HepG2 (cell line): Measurements from ENCODE around the gene ARHGDIA. TPM values are rescaled to one million over a fixed set of nuclear protein-coding genes. Genes with fewer than 3 reads are reported as not detected.

Experiments
- AGO1 ChIP-seq: fragments of 200-400 bp; formaldehyde crosslinking; IDR thresholded peaks from 2 replicates; pipeline ENCODE4 v1.6.1; 2017; ENCODE audit warnings: mild to moderate bottlenecking, low read depth, low read length, moderate library complexity; ENCODE audit not compliant: poor library complexity, severe bottlenecking
- AGO2 ChIP-seq: fragments of 200-400 bp; formaldehyde crosslinking; optimal IDR thresholded peaks from 2 replicates; pipeline ENCODE3; 2017; ENCODE audit warnings: mild to moderate bottlenecking, low read depth, low read length, moderate library complexity
- HNRNPLL ChIP-seq: fragments of 200-400 bp; formaldehyde crosslinking; IDR thresholded peaks from 2 replicates; pipeline ENCODE4 v1.6.1; 2017; ENCODE audit warnings: mild to moderate bottlenecking, low read depth, low read length; ENCODE audit not compliant: poor library complexity, severe bottlenecking
- KLF16 ChIP-seq, 2 experiments: sonication (generic) in 1 of 2; formaldehyde crosslinking in 1 of 2; IDR thresholded peaks; 2 replicates each; pipeline versions ENCODE4 v1.6.1 to v1.8.0; 2016 to 2023; ENCODE audit warnings: missing genetic modification reagents in 2 of 2, missing compliant biosample characterization in 1 of 2
- MAFG ChIP-seq: sonication (generic); formaldehyde crosslinking; IDR thresholded peaks from 2 replicates; pipeline ENCODE4 v1.5.1; 2020; ENCODE audit warnings: mild to moderate bottlenecking, missing genetic modification reagents
- MLLT10 ChIP-seq: sonication (generic); formaldehyde crosslinking; IDR thresholded peaks from 2 replicates; pipeline ENCODE4 v1.4.0; 2020; ENCODE audit warnings: missing genetic modification reagents
- PATZ1 ChIP-seq: sonication (generic); formaldehyde crosslinking; IDR thresholded peaks from 2 replicates; pipeline ENCODE4 v1.4.0; 2020; ENCODE audit warnings: missing genetic modification reagents
- PAXIP1 ChIP-seq: sonication (generic); formaldehyde crosslinking; conservative IDR thresholded peaks from 2 replicates; pipeline ENCODE4 v1.4.0; 2020; ENCODE audit warnings: mild to moderate bottlenecking, missing genetic modification reagents, moderate library complexity
- PPARG ChIP-seq: conservative IDR thresholded peaks from 2 replicates; pipeline ENCODE4 v1.6.1; 2016; ENCODE audit warnings: missing biosample characterization, missing genetic modification reagents
- SIN3A ChIP-seq: IDR thresholded peaks from 2 replicates; pipeline ENCODE4 v1.6.1; 2011; ENCODE audit warnings: low read depth, mild to moderate bottlenecking, control low read depth, low read length, borderline replicate concordance
- SUZ12 ChIP-seq: fragments of 150-350 bp; IDR thresholded peaks from 2 replicates; pipeline ENCODE4 v1.6.1; 2014; ENCODE audit warnings: low read depth, low read length
- ZNF230 ChIP-seq: sonication (generic); formaldehyde crosslinking; IDR thresholded peaks from 2 replicates; pipeline ENCODE4 v1.4.0; 2020; ENCODE audit warnings: mild to moderate bottlenecking, missing genetic modification reagents
- ZNF329 ChIP-seq: sonication (generic); formaldehyde crosslinking; IDR thresholded peaks from 2 replicates; pipeline ENCODE4 v1.9.0; 2021; ENCODE audit warnings: low read depth, mild to moderate bottlenecking, missing genetic modification reagents
- ZNF766 ChIP-seq: sonication (generic); formaldehyde crosslinking; IDR thresholded peaks from 2 replicates; pipeline ENCODE4 v1.5.0; 2020; ENCODE audit warnings: missing genetic modification reagents, borderline replicate concordance
- polyA plus RNA-seq, 8 experiments: library from polyadenylated mRNA; depleted of rRNA in 3 of 8; stranded (reverse) in 7 of 8; unstranded in 1 of 8; fragments of >200 nt; fragmentation: Illumina TruSeq in 4 of 8; extraction: Trizol in 4 of 8; gene quantifications; 2 replicates each; pipeline versions ENCODE4 v1.2.1 to v1.2.3, GENCODE V29; 2011 to 2016; ENCODE audit warnings: low read depth in 4 of 8, missing spikeins in 1 of 8, mixed read lengths in 1 of 8; ENCODE audit not compliant: insufficient read depth in 1 of 8
- total RNA-seq, 5 experiments: library from RNA; depleted of rRNA; stranded (reverse); fragments of >200 nt; fragmentation: Illumina TruSeq; extraction: Trizol; gene quantifications; 2 replicates each; pipeline ENCODE4 v1.2.3, GENCODE V29; 2016; ENCODE audit warnings: low read depth in 1 of 5
- TF ChIP-seq, protein P1 (sequence below): sonication (generic); formaldehyde crosslinking; IDR thresholded peaks from 2 replicates; pipeline ENCODE4 v1.4.0; 2020; ENCODE audit warnings: missing genetic modification reagents, borderline replicate concordance
- TF ChIP-seq, protein P2 (sequence below): sonication (generic); formaldehyde crosslinking; IDR thresholded peaks from 2 replicates; pipeline ENCODE4 v1.5.0; 2020; ENCODE audit warnings: mild to moderate bottlenecking, missing genetic modification reagents

The ARHGDIA gene
- total and polyA plus RNA-seq, 2 of the 13 experiments (the other 11 are each of a cell fraction or from before 2014, with no cell fraction given): 40.0 to 64.0 TPM

DNA sequence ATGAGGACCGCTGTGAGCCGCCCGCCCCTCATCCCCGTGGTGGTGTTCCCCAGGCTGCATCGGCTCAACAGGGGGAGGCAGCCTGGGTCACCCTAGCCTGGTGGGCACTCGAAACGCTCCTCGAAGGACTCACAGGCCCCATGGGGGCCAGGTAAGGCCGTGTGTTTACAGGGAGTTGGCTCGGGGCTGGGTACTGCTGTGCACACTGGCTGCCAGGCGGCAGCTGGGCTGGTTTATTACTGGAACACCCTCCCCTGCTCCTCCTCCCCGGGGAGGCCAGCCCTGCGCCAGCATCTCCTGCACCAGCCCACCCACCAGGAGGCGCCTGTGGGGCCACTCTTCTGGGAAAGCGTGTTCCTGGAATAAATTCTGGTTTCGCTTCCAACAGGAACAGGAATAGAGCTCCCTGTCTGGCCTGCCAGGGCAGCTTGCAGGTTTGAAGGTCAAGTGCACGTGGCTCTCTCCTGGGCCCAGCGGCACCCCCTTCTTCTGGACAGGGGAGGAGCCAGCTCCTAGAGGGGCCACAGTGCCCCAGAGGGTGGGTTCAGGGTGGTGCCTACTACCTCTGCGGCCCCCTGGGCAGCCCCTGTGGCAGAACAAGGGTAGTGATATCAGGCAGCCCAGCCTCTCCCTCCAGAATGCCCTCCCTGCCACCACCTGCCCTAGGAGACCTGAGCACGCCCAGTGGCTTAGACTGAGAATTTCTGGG is 49.4 kb downstream of the ARHGDIA start (continued):
- TF ChIP-seq PAXIP1 (0 out of 2 replicates have a peak, but pooled peaks have one; percentile 32), ZNF766 (CRISPR knock-in tag) (0 out of 2 replicates have a peak, but pooled peaks have one; percentile 64), ZNF329 (CRISPR knock-in tag) (no peak), HNRNPLL (peak; percentile 43), PATZ1 (CRISPR knock-in tag) (peak; percentile 79), AGO2 (peak; percentile 96), SUZ12 (no peak), SIN3A (peak; percentile 65; the same call in 1 of the 2 replicates), ZNF230 (CRISPR knock-in tag) (0 out of 2 replicates have a peak, but pooled peaks have one; percentile 50), MAFG (0 out of 2 replicates have a peak, but pooled peaks have one; percentile 8), MLLT10 (CRISPR knock-in tag) (no peak), KLF16 (CRISPR knock-in tag; IDR thresholded peaks at IDR 0.05) (peak in 1 of 2 experiments; percentile 46; a peak in 1 of 4 replicates), PPARG (CRISPR knock-in tag) (peak; percentile 42; the same call in 1 of the 2 replicates), AGO1 (peak; percentile 62)
- TF ChIP-seq, protein P1, sequence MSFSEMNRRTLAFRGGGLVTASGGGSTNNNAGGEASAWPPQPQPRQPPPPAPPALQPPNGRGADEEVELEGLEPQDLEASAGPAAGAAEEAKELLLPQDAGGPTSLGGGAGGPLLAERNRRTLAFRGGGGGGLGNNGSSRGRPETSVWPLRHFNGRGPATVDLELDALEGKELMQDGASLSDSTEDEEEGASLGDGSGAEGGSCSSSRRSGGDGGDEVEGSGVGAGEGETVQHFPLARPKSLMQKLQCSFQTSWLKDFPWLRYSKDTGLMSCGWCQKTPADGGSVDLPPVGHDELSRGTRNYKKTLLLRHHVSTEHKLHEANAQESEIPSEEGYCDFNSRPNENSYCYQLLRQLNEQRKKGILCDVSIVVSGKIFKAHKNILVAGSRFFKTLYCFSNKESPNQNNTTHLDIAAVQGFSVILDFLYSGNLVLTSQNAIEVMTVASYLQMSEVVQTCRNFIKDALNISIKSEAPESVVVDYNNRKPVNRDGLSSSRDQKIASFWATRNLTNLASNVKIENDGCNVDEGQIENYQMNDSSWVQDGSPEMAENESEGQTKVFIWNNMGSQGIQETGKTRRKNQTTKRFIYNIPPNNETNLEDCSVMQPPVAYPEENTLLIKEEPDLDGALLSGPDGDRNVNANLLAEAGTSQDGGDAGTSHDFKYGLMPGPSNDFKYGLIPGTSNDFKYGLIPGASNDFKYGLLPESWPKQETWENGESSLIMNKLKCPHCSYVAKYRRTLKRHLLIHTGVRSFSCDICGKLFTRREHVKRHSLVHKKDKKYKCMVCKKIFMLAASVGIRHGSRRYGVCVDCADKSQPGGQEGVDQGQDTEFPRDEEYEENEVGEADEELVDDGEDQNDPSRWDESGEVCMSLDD (CRISPR knock-in tag): no peak
- TF ChIP-seq, protein P2, sequence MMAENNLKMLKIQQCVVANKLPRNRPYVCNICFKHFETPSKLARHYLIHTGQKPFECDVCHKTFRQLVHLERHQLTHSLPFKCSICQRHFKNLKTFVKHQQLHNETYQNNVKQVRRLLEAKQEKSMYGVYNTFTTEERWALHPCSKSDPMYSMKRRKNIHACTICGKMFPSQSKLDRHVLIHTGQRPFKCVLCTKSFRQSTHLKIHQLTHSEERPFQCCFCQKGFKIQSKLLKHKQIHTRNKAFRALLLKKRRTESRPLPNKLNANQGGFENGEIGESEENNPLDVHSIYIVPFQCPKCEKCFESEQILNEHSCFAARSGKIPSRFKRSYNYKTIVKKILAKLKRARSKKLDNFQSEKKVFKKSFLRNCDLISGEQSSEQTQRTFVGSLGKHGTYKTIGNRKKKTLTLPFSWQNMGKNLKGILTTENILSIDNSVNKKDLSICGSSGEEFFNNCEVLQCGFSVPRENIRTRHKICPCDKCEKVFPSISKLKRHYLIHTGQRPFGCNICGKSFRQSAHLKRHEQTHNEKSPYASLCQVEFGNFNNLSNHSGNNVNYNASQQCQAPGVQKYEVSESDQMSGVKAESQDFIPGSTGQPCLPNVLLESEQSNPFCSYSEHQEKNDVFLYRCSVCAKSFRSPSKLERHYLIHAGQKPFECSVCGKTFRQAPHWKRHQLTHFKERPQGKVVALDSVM (CRISPR knock-in tag): peak; percentile 66
